GDM1 (cell line): ENCODE measurements around the gene OR2AP1.
A peak's percentile ranks its signal among the peaks of the same experiment; 100 is the strongest.
"Not testable (repeated sequence)": the region's sequence is repeated elsewhere in the genome, so short reads cannot be mapped to it uniquely, and the experiment has no call there.

ENCODE experiments used
- DNase-seq: peaks from one replicate; lab custom pipeline; 2025; lab: John Stamatoyannopoulos, UW

The OR2AP1 gene

DNA sequence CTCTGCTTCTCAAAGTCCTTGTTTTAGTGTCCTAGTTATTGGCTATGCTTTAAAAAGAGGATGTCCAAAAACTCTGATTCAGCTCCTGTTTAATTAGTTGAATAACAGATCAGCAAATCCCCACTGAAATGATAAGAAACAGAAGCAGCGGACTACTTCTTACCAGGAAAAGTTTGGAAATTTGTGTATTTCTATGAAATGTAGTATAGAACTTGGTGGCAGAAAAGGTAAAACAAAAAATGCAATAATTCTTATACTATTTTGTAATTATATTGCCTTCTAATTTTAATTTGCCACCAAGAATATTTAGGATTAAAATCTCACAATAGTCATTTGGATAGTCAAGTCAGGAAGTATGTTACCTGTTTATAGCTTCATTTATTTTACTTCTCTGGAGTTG, at the start of gene OR2AP1:
Gene OR2AP1, plus strand, starts transcription at position 301 of the 400 bp plus-strand sequence. CDS start 1,947 bp downstream, outside the sequence.
- DNase-seq: no peak

- not testable (repeated sequence) for DNase-seq
Measured at GRCh38 chr12:55548235-55548634, 24.0 kb upstream of the OR2AP1 start.

DNA sequence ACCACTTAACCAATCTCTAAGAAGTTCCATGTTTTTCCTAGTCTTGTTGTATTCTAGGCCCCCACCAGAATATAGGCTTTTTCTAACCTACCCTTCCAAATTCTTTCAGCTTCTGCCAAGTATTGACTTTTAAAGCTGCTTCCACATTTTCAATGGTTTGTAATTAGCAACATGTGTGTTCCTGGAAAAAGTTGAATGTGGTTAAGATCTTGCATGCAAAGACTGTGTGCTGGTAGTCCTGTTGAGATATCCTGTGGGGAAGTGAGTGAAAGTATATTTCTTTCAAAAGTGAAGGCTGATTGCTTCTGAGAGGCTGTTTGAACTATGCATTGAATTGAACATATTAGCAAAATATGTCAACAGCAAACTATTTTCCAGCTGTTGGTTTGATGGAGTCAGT, 23.5 kb upstream of the OR2AP1 start:
- no peak for DNase-seq

GRCh38 chr12:55549302-55549701, 23.0 kb upstream of the OR2AP1 start, which contains the start of gene OR6C4:
TSS of gene OR6C4 (plus strand) at chr12:55549602. CDS start at chr12:55551227, 1,625 bp downstream.
- DNase-seq: no peak

- no peak for DNase-seq
Measured at GRCh38 chr12:55554296-55554695, 18.0 kb upstream of the OR2AP1 start.

GRCh38 chr12:55570060-55570459, 2.2 kb upstream of the OR2AP1 start:
- DNase-seq: not testable (repeated sequence)

DNA sequence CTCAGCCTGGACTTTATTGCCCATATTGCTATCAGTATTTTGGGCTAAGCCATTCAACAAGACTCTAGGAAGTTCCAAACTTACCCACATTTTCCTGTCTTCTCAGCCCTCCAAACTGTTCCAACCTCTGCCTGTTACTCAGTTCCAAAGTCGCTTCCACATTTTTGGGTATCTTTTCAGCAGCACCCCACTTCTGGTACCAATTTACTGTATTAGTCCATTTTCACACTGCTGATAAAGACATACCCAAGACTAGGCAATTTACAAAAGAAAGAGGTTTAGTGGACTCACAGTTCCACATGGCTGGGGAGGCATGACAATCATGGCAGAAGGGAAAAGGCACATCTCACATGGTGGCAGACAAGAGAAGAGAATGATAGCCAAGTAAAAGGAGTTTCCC, 1.6 kb upstream of the OR2AP1 start:
- DNase-seq: not testable (repeated sequence)

DNA sequence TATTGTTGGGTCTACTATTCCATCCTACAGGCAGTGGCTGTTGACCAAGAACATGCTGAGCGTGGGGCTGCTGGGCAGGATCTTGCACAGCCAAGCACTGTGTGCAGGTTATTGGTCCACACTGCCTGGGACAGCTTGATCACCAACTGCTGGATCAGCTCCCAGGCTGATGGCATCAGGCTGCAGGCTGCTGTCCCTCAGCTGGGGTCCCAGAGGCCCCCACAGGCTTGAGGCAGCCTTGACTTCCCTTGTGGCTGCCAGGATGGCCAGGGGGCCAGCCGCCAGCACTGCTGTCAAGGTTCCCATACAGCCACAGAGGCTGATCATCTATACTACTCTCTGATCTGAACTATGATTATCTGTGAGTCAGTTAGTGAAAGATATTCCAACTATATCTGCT, 9.8 kb downstream of the OR2AP1 start:
- DNase-seq: no peak

DNA sequence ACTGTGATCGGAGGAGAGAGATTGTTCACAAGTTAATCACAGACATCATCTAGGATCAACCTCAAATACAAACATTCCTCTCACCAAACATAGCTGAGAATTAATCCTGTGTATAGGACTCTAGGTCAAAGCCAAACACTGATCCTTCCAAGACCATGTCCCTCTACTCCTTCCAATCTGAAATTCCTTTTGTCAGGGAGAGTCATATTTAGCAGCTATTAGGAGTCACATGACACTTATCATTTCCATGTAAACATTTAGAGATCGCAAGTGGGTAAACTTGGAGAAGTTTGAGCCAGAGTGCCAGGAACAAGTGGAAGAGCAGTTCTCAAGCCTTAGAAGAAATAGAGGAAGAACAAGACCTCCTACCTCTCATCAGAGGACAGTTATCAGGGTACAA, 13.5 kb downstream of the OR2AP1 start:
- DNase-seq: no peak

DNA sequence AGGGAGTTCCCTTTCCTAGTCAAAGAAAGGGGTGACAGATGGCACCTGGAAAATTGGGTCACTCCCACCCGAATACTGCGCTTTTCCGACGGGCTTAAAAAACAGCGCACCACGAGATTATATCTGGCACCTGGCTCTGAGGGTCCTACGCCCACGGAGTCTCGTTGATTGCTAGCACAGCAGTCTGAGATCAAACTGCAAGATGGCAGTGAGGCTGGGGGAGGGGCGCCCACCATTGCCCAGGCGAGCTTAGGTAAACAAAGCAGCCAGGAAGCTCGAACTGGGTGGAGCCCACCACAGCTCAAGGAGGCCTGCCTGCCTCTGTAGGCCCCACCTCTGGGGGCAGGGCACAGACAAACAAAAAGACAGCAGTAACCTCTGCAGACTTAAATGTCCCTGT, 17.9 kb downstream of the OR2AP1 start:
- DNase-seq: not testable (repeated sequence)

DNA sequence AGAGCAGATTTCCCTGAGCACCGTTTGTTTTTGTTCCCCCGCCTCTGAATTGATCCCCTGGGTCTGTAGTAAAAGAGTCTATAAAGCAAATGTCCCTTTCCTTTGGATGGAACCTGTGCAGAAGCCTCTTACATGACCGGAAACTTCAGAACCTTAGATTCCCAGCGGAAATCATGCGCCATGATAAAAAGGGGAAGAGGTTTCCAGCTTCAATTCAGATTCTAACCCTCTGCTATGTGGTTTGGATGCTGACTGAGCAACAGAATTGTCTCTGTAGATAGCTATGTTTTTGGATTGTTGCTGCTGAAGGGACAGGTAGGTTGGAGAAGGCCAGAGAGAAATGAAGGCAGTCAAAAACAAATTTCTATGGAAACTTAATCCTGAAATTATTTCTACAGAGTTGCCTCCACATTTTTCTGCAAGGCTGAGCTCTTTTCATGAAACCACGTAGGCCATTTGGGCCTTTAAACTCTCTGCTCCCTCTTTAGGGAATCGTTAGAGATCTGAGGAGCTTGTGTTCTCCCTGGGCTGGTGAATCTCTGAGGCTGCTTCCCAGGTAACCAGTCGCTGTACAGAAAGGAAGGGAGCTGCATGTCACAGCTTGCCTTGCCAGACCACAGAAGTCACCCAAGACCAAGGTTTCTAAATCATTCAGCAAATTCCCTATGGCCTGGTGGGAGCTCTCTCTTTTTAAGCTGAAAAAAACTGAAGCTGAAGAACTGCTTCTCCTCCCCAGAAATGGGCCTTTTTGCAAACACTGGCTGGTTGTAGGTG, 35.7 kb downstream of the OR2AP1 start:
- DNase-seq: no peak

DNA sequence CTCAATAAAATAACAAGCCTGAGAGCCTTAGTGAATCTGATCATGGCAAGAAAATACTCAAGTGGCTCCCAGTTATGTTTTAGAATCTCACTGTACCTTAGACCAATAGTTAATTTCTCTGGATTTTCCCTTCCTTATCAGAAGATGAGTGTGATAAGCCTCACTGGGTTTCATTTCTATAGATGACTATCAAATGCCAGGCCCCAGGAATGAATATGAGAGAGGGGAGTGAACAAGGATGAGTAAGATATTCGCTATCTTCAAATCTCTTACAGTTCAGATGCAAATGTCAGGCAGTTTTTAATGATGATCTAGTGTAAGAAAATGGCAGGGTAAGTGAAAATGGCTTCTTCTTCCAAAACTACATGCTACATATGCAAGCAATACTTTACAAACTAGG, 38.3 kb downstream of the OR2AP1 start:
- no peak for DNase-seq

- DNase-seq: no peak
Measured at GRCh38 chr12:55612646-55613045, 40.4 kb downstream of the OR2AP1 start.

DNA sequence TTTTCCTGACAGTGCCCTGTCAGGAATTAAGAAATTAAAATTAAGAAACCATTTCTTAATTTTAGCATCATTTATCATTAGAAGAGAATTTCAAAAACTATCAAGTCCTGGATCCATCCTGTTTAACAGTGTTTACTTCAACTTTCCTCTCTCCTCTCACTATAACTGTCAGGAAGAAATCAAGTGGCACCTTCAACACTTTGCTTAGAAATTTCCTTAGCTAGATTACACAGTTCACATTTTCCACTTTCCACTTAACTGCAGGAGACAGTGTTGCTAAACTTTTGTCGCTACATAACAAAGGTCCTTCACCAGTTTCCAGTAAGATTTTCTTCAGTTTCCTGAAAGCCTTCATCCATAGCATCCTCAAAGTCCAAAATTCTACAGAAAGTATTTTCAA, 42.5 kb downstream of the OR2AP1 start:
- no peak for DNase-seq

DNA sequence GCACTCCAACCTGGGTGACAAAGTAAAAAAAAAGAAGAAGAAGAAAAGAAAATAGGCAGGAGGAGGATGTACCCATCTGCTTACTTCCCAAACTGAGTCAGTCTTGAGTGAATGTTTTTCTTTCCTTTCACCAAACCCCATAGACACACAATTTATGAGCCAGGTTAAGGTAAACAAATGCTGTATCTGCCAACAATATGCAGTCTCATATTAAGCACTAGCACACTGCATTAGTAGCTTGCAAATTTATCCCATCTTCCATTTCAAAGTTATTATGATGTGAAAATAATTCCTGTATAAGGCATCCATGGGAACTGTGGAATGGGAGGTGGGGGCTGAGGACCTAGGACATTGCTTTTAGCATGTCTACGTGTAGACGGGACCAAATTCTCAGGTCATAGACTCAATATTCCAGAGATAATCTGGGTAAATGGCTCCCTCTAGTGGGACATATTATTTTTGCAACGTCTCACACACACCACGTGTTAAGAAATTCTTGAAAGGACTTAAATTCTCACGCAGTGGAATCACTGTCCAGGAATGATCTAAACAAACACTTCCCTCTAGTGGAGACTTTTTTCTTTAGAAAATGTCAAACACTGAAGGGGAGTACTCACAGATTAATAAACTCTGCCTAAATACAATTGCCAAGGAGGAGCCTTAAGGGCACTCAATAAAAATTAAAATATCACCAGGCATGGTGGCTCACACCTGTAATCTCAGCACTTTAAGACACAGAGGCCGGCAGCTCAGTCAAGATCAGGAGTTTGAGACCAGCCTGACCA, 47.3 kb downstream of the OR2AP1 start:
- DNase-seq: peak; percentile 28

DNA sequence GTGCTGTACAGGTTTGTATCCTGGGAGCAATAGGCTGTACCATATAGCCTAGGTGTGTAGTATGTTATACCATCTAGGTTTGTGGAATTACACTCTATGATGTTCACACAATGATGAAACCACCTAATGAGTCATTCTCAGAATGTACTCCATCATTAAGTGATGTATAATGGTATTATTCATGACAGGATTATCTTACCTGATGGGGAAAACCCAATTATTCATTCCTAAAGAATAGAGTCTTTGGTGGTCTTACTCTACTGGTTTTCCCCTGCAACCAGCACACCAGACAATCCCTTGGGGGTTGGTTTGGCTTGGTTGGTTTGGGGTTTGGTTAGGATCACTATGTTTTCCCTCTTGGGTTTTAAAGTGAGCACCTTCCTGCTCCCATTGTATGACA, 51.8 kb downstream of the OR2AP1 start:
- no peak for DNase-seq
